GM12892 (cell line): Measurements from ENCODE around the gene HERC2.
"Not testable (repeated sequence)": the region's sequence is repeated elsewhere in the genome, so short reads cannot be mapped to it uniquely, and the experiment has no call there.

Experiments
- DNase-seq: peaks from one replicate; pipeline ENCODE4 v3.0.0; 2011; ENCODE audit not compliant: insufficient read length
- FAIRE-seq: peaks from 2 replicates; lab custom pipeline; 2011; peaks lifted over from hg19 to GRCh38; lab: Jason Lieb, UNC
- POLR2A ChIP-seq: IDR thresholded peaks from 2 replicates; pipeline ENCODE4 v1.6.1; 2011; ENCODE audit warnings: low read depth, low read length, control low read depth
- POLR2AphosphoS5 ChIP-seq: IDR thresholded peaks from 2 replicates; pipeline ENCODE4 v1.6.1; 2011; ENCODE audit warnings: low read depth, low read length, control low read depth
- TAF1 ChIP-seq: IDR thresholded peaks from 2 replicates; pipeline ENCODE4 v1.6.1; 2011; ENCODE audit warnings: low read depth, mild to moderate bottlenecking, control low read depth, low read length, borderline replicate concordance

Gene HERC2

DNA sequence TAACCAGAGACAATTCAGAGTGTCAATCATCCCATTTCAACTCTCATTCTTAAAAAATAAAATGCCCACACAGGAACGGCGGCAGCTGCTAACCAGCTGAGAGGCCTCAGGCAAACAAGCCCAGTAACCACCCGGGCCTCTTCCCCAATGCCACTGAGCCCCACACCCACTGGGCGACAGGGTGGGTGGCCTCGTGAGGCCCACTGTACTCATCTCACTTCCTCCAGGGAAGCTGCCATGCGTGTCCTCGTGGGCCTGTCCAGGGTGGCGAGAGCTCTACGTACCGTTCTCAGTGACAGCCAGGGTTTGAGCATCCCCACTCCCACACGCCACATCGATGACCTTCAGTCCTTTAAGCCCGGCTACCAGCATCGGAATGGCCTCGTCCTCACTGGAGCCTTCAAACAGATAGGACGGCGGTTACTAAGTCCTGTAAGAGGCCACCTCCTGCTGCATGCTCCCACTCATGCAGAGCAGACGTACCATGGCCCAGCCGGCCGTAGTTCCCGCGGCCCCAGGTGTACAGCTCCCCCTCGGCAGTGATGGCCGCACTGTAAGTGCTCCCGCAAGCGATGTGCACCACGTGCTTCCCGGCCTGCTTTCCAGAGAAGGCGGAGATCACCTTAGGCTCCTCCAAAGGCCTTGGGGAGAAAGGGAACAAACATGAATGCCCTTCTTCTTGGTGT lies 56.5 kb downstream of the HERC2 start:
- no peak for DNase-seq
- FAIRE-seq = no peak

DNA sequence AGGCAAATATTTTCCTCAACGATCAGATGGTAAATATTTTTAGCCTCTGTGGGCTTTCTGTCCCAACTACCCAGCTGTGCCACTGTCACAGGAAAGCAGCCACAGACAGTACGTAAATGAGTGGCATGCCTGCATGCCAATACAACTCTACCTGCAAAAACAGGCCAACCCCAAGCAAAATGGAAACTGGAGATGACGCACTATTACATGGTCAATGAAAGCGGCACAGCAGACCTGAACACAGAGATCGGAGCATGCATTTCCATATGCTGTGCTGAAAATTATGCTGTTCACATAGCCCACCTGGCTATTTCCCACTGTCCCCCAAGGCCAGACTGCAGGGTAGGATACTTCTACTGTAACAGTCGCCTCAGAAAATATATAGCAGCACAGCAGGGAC lies 57.8 kb downstream of the HERC2 start:
- TF ChIP-seq POLR2AphosphoS5 = no peak
- TF ChIP-seq POLR2A = no peak
- no peak for TF ChIP-seq TAF1
- DNase-seq = no peak
- FAIRE-seq = no peak

More for the DNA sequence above, 56.5 kb downstream of the HERC2 start:
- no peak for TF ChIP-seq POLR2AphosphoS5
- no peak for TF ChIP-seq TAF1
- TF ChIP-seq POLR2A = no peak

DNA sequence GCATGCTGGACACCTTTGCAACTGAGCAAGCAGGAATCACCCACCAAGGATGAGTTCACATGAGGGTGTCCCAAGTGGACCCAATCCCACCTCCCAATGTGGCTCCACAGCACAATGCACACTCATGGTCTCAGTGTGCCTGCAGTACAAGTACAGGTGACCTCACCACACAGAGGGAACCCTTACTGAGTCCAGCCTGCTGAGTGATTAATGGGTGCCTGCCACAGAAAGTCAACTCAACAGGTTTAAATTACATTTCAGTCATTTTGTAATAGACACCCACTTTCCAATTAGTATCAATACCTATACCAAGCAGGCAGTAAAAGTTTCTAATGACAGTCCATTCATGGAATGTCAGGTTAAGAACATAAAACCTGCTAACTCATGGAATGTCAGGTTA lies 59.5 kb downstream of the HERC2 start:
- FAIRE-seq (no peak), DNase-seq (no peak)
- no peak for TF ChIP-seq TAF1
- no peak for TF ChIP-seq POLR2A

DNA sequence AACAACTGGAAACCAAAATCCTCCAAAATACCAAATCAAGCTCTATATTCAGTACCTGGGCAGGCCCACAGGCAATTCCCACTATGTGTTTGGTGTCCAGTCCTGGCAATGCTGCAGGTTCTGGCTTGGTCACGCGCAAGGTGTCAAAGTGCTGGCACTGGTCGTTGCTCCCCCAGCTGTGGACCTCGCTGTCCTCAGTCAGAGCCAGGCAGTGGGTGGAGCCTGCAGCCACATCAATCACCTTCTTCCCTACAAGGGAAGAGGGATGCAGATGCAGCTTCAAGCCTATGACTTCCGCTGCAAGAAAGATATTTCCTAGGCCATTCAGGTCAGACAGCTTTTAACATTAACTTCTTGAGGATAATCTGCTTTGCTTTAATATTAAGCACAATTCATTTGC lies 61.3 kb downstream of the HERC2 start:
- FAIRE-seq (no peak), DNase-seq (no peak)
- TF ChIP-seq POLR2A (no peak), TAF1 (no peak), POLR2AphosphoS5 (no peak)

DNA sequence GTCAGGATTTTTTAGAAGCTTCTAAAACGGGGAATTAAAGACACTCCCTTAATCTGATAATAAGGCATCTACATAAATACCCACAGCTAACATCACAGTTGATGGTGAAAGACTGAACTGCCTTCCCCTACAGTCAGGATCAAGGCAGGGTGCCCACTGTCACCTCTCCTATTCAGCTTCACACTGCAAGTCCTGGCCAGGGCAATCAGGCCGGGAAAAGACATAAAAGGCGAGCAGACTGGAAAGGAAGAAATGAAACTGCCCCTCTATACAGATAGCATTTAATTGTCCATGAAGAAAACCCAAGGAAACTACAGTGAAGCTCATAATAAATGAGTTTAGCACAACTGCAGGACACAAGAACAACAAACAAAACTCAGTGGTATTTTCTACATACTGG lies 61.7 kb downstream of the HERC2 start:
- TF ChIP-seq TAF1 (no peak), POLR2A (no peak), POLR2AphosphoS5 (no peak)
- no peak for FAIRE-seq
- DNase-seq = no peak

DNA sequence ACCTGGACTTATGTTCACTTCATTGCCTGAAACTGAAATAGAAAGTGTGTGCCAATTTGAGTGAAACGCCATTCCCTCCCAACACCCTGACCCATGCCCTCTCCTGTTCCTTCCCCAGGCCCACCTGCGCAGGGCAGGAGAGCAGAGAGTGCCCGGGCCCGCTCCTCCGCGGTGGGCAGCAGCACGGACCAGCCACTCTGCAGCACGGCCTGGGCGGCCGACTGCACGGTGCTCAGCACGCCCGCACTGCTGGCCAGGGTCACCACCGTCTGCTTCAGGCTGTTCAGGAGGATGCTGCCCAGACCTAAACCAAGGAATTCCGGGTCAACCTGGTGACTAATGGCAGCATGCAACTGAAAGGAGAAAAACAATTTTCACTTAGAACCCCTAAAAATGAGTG lies 66.0 kb downstream of the HERC2 start:
- no peak for FAIRE-seq
- no peak for DNase-seq
- TF ChIP-seq TAF1 = no peak
- TF ChIP-seq POLR2AphosphoS5 = no peak
- no peak for TF ChIP-seq POLR2A

DNA sequence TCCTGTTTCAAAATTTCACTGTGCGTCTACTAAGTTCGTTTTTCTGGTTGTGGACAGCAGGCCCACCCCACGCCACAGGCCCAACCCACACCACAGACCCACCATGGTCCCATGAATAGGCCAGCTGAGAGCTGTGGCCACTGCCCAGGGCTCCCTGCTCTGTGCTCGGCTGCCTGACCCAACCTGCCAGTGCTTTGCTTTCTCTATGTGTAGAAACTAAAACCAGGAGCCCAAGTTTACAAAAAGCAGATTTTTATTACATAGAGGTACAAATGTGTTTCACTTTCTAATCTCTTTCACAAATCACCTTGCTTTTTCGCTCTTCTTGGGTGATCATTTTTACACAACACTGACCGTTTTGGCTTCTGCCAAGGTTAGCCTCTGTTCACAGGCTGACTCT lies 69.1 kb downstream of the HERC2 start:
- no peak for TF ChIP-seq POLR2AphosphoS5
- no peak for TF ChIP-seq TAF1
- TF ChIP-seq POLR2A = no peak
- FAIRE-seq = no peak
- no peak for DNase-seq

DNA sequence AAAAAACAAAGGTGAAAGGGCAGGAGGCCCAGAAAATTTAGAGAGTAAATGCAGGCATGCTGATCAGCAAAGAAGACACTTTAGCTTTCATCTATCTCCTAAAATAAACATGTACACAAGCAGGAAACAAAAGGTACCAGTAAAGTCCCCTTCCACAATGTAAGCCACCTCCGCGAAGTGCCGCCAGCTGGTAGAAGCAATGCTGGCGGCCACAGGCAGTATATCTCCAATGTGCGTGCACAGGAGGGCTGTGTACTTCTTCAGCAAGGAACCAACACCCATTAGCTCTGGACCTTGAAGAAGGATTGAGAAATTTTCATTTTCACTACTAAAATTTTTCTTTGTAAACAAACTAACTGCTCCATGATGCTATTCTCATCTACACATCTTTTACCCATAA lies 75.4 kb downstream of the HERC2 start:
- FAIRE-seq = no peak
- DNase-seq = no peak
- no peak for TF ChIP-seq POLR2AphosphoS5
- no peak for TF ChIP-seq POLR2A
- no peak for TF ChIP-seq TAF1

DNA sequence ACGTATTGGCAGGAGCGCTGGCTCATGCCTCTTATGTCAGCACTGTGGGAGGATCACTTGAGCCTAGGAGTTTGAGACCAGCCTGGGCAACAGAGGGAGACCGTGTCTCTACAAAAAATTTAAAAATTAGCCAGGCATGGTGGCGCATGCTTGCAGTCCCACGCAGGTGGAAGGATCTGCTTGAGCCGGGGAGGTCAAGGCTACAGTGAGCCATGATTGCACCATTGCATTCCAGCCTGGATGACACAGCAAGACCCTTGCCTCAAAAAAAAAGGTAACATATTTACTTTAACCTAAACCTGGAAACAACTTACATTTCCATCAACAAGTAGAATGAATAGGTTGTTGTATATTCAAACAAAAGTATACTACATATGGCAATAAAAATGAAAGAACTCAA lies 78.1 kb downstream of the HERC2 start:
- FAIRE-seq (no peak), DNase-seq (no peak)
- no peak for TF ChIP-seq TAF1
- TF ChIP-seq POLR2A = no peak
- TF ChIP-seq POLR2AphosphoS5 = no peak

DNA sequence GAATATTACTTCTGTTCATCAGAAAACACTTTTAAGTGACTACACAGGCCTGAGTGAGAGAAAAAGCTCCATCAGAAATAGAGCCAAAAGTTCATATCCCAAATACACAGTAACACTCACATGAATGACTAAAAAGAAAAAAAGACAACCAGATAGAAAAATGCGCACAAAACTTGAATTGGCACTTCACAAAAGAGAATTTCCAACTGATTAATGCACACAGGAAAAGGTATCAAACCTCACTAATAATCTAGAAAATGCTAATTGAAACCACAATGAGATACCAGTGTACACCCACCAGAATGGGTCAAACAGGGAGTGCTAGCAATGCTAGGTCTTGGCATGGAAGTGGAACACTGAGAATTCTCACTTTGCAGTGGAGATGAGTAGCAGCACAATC lies 78.6 kb downstream of the HERC2 start:
- no peak for TF ChIP-seq TAF1
- no peak for TF ChIP-seq POLR2AphosphoS5
- TF ChIP-seq POLR2A = no peak
- DNase-seq (no peak), FAIRE-seq (no peak)

DNA sequence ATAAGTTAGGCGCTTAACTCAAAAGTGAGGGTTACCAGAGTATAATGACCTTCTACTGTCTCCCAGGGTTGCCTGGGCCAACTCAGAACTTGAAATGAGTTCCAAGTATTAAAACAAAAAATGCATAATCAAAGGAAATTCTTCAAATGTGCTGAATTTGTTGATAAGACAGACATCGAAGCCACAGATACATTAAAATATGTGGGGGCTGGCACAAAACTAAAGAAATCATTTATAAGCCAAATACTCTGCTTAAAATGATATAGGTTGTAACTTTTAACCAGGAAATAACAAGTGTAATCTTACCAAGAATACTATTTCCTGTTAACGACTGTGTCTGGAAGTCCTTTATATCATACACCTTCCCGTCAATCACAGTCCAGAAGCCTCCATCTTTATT lies 83.7 kb downstream of the HERC2 start:
- not testable (repeated sequence) for DNase-seq, FAIRE-seq

DNA sequence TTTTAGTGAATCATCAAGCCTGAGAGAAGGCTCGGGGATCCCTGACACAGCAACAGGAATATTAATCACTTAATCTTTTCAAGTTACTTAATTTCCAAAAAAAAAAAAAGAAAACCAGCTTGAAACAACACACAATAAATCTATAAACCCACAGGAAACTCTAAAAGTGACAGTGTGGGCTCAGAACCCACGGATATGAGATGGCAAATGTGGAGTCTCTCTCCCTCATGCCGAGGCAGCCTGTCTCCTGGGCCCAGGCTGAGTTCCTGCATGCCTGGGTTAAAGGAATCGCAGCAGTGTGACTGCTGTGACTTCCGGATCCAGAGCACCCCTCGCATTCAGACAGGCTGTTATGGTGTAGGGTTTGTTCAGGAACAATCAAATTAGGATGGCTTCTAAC lies 90.2 kb downstream of the HERC2 start:
- not testable (repeated sequence) for FAIRE-seq

DNA sequence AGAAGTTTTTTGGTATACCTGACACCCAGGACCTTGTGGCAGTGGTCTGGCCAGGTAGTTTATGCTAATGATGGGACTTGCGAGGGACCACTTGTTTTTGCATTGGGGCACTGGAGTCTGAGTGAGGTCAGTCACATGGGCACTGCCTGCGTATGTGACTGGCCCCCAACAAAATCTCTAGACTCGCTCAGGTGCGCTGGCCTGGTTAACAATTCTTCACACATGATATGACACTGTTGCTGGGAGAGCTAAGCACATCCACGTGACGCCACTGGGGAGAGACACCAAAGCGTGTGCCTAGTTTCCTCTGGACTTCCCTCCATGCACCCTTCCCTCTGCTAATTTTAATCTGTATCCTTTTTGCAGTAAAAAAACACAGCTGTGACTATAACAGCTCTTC lies 90.6 kb downstream of the HERC2 start:
- not testable (repeated sequence) for DNase-seq, FAIRE-seq

More for the DNA sequence above, 90.2 kb downstream of the HERC2 start:
- DNase-seq = not testable (repeated sequence)

DNA sequence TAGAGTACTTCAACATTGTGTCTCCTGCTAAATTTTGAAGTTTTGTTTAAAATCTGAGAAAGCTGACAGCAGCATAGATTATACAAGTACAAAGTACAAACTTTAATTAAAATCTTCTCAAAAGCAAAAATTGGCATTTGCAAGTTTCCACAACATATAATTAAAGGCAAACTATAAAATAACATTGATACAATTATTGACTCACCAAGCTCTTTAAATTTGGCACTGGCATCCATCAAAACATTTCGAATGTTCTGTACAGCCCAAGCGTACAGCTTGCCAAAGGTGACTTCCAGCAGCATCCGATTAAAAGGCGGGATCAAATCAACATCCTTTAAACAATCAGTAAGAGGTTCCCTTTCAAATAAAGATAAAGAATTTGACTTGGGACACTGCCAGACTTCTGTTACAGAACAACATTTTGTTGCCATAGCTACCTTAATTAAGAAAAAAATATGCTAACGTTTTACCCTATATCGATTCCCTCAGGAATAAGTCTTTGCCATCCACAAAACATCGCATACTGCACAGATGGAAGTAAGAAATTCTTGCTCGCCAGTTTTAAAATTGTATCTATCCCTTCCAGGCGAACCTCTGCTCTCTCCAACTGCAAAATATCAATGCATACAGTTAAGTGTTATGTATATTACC lies 92.9 kb downstream of the HERC2 start:
- DNase-seq, FAIRE-seq: not testable (repeated sequence)
